Fibroblast of peridontal ligament (primary cell): ENCODE results near the gene SH2D6.
A peak's percentile ranks its signal among the peaks of the same experiment; 100 is the strongest.
"Not testable (repeated sequence)": the region's sequence is repeated elsewhere in the genome, so short reads cannot be mapped to it uniquely, and the experiment has no call there.

Experiments
- DNase-seq: peaks from one replicate; pipeline ENCODE4 v3.0.0-alpha.2; 2010; ENCODE audit errors: extremely low read depth

SH2D6 gene

DNA sequence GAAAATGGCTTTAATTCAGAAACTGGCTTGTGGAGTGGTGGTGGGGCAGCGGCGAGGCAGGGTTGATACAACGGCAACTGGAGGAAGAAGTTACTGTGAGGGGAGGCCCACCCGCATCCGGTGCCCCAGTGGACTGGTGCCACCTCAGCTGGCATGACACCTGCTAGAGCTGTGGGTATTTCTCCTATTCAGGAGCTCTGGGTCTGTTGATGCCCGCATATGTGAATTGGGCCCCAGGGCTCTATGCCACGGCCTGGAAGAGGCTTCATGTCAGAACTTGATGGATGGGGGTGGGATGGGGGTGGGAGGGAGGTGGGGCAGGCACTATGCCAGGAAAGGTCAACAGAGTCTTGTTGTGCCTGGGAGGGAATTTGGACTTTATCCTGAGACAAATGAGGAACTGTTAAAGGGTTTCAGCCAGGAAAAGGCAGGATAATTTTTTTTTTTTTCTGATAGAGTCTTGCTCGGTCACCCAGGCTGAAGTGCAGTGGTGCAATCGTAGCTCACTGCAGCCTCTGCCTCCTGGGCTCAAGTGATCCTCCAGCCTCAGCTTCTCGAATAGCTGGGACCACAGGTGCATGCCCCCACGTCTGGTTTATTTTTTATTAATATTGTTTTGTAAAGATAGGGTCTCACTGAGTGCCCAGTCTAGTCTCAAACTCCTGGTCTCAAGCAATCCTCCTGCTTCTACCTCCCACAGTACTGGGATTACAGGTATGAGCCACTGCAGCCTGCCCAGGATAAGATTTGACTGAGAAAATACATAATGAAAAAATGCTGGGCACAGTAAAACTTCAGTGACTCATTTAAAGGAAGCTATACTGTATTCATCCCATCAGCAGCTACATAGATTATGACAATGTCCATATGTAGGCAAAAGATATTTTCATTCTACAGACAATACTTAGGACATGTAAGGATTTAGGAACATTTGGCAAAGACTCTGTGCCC is 52.6 kb downstream of the SH2D6 start:
- DNase-seq, result no peak

DNA sequence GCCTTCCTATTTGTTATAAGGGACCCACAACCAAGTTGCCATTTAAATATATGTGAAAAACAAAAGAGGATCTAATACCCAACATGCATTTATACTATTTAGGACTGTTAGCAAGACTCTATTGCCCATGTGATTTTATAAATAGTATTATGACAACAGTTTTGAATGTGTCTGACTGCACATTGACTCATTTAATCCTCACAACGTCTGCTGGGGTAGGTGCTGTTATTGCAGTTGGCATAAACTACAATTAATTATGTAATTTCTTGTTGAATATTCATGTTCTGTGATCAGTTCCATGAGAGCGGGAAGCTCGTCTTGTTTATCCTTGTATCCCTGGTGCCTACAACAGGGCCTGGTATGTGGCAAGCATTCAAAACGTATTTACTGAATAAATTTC is 53.7 kb downstream of the SH2D6 start:
- no peak for DNase-seq

- DNase-seq, result no peak
Observed at GRCh38 chr2:85475799-85476490, 57.4 kb downstream of the SH2D6 start.

GRCh38 chr2:85476624-85477023 is 58.1 kb downstream of the SH2D6 start:
- DNase-seq, result no peak

DNA sequence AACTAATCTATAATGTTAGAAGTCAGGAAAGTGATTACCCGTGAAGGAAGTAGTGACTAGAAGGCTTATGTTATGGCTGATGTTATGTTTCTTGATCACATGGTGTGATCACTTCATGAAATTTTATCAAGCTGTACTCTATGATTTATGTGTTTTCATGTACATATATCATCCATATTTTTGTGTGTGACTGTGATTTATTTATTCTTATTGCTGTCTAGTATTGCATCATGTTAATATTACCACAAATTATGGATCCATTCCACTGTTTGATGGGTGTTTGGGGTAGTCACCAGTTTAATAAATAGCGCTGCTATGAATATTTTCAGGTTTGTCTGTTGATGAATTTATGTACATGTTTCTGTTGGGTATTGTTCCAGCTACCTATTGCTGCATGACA is 59.4 kb downstream of the SH2D6 start:
- DNase-seq, result no peak

DNA sequence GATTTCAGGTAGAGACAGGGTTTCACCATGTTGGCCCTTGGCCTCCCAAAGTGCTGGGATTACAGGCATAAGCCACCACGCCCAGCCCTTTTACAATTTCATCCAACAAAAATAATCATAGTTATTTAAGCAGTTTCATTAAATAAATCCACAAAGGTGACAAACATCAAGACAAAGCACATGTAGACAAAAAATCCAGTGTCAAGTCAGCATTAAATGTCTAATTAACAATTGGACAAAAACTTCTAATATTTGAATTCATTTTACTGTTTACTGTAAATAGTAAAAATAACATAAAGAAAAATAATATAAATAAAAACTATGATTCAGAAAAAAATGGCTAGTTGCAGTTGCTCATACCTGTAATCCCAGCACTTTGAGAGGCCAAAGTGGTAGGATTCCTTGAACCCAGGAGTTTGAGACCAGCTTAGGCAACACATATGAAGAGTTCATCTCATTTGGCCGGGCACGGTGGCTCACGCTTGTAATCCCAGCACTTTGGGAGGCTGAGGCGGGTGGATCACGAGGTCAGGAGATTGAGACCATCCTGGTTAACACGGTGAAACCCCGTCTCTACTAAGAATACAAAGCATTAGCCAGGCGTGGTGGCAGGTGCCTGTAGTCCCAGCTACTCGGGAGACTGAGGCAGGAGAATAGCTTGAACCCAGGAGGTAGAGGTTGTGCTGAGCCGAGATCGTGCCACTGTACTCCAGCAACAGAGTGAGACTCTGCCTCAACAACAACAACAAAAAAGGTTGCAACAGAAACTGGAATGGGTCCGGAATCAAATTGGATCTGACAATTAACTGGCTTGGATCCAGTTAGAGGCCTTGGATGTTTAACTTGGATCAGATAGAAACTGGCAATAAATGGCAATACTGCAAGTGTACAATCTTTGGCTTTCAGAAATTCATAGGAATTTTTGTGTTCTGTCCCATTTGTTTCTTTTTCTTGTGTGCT is 63.6 kb downstream of the SH2D6 start:
- peak; percentile 52 for DNase-seq

DNA sequence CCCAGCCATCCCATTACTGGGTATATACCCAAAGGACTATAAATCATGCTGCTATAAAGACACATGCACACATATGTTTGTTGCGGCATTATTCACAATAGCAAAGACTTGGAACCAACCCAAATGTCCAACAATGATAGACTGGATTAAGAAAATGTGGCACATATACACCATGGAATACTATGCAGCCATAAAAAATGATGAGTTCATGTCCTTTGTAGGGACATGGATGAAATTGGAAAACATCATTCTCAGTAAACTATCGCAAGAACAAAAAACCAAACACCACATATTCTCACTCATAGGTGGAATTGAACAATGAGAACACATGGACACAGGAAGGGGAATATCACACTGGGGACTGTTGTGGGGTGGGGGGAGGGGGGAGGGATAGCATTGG is 66.1 kb downstream of the SH2D6 start:
- DNase-seq, result not testable (repeated sequence)

- DNase-seq, result no peak
Observed at GRCh38 chr2:85485815-85486214, 67.3 kb downstream of the SH2D6 start.
